Motor neuron (in vitro differentiated cells): Measurements from ENCODE around the gene C15orf39. TPM values are rescaled to one million over a fixed set of nuclear protein-coding genes. Genes with fewer than 3 reads are reported as not detected.
A peak's percentile ranks its signal among the peaks of the same experiment; 100 is the strongest.
"Not testable (repeated sequence)": the region's sequence is repeated elsewhere in the genome, so short reads cannot be mapped to it uniquely, and the experiment has no call there.

Experiments
- ATAC-seq, 8 experiments: fragments of 200-7000 bp; cut with Tn5 transposase; replicated peaks in 6 of 8; 2 replicates each; pipeline ENCODE4 v1.8.0; 2021; ENCODE audit warnings: mild to moderate bottlenecking in 8 of 8, moderate library complexity in 8 of 8
- H3K27ac ChIP-seq, 2 donors: fragments of 250-450 bp; sonication (Bioruptor Pico); 2 replicates each; pipeline ENCODE4 v1.9.0; 2021; ENCODE audit warnings: antibody characterized with exemption in 2 of 2, mild to moderate bottlenecking in 2 of 2, moderate library complexity in 1 of 2
- H3K4me1 ChIP-seq, 2 donors: fragments of 250-450 bp; sonication (Bioruptor Pico); replicated peaks in 1 of 2; 2 replicates each; pipeline ENCODE4 v1.6.1; 2021; ENCODE audit warnings: antibody characterized with exemption in 2 of 2, mild to moderate bottlenecking in 2 of 2, moderate library complexity in 1 of 2
- H3K4me3 ChIP-seq, 5 donors: fragments of 250-450 bp; sonication (Bioruptor Pico); 2 replicates each; pipeline ENCODE4 v1.9.0; 2021; ENCODE audit warnings: antibody characterized with exemption in 5 of 5, mild to moderate bottlenecking in 5 of 5, moderate library complexity in 4 of 5
- WGBS, 10 experiments: fragments of 450-650 bp; shearing (Covaris generic); methylation state at CpG; one replicate each; pipeline ENCODE4 v1.0.0; 2022; 5-methylcytosine and 5-hydroxymethylcytosine counted together
- in situ Hi-C, 9 experiments: fragments of 400-800 bp; cut with MboI; loops; one replicate each; pipeline ENCODE4 v1.15.0; 2021; ENCODE audit warnings: low sequenced_read_pairs in 9 of 9, low pct_unique_long_range_greater_than_20kb in 2 of 9; ENCODE audit not compliant: unreplicated experiment in 9 of 9
- total RNA-seq, 8 experiments: library from RNA; unstranded; fragments of 300-600 nt; gene quantifications; 2 replicates each; pipeline versions ENCODE4 v1.2.3 to v1.2.4, GENCODE V29; 2022

The C15orf39 gene
- total RNA-seq, 8 experiments from 2014 or later = 2.2 to 11.0 (median 5.8) TPM

- 73 to 100% (median 100%) methylated on average over 1 to 3 of the region's 7 CpGs; no CpG with 5 or more reads in 6 of the 10 experiments for WGBS, 10 experiments
- Histone ChIP-seq H3K27ac (no peak overlapping the region), H3K4me3 (no peak overlapping the region), H3K4me1 (no peaks in the 10 kb centered on the region)
- in situ Hi-C loops = no loop called here
- no peak for ATAC-seq
These were observed 10.6 kb downstream of the C15orf39 start for GRCh38 chr15:75212200-75212858.

DNA sequence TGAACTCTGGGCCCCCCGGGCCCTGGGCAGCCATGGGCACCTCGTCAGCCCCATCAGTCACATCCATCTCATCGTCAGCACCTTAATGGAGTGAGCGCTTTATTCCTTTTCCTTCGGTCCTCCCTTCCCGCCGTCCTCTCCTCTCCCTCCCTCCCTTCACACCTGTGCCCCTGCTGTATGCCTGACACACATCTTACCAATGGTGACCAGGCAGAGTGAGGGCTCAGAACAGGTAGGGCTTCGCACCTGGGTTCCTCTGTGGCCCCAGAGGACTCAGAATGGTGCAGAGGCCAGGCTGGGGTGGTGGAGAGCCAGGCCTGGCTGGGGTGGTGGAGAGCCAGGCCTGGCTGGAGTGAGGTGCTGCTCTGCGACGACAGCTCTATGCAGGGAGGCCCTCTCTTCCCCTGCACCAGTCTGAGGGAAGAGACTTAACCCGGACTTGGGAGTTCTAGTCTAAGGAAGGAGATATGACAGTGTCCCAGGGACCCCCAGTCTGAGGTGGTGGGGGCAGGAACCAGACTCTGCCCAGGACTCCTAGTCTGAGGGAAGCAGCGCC, 11.6 kb downstream of the C15orf39 start:
- no peaks in the 10 kb centered on the region for H3K4me1 ChIP-seq
- in situ Hi-C loops = no loop called here
- no peak overlapping the region for H3K27ac ChIP-seq
- 58 to 100% (median 97%) methylated on average over 1 to 3 of the region's 12 CpGs; no CpG with 5 or more reads in 6 of the 10 experiments for WGBS, 10 experiments
- no peak overlapping the region for H3K4me3 ChIP-seq
- ATAC-seq = peak in 2 of 8 experiments; percentile 1 to 21

DNA sequence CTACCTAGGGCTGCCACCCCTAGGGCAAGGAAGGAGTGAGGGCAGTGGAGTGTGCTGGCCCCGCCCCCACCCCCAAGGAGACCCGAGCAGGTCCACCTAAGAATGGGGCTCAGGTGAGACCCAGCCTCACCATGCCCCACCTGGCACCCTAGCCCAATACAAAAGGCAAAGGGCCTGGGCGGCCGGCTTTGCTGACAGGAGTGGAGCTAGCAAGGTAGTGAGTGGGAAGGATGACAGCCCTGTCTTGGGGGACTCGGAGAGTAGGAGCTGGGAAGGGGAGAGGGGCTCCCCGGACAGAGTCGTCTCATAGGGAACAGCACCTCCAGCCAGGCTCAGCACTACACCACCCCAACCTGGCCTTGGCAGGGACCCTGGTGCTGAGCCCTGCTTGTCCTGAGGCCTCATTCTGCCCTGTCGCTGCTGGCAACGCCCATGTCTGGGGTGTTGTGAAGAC, 12.1 kb downstream of the C15orf39 start:
- WGBS, 10 experiments = no CpG with 5 or more reads among the region's 9 CpGs
- no peak overlapping the region for H3K4me3 ChIP-seq
- ATAC-seq = peak in 1 of 8 experiments; percentile 2
- no peaks in the 10 kb centered on the region for H3K4me1 ChIP-seq
- in situ Hi-C loops = no loop called here
- no peak overlapping the region for H3K27ac ChIP-seq

- Histone ChIP-seq H3K27ac (no peak overlapping the region), H3K4me1 (no peaks in the 10 kb centered on the region), H3K4me3 (no peak overlapping the region)
- ATAC-seq = no peak
- 70 to 92% methylated on average over 2 of the region's 13 CpGs; no CpG with 5 or more reads in 8 of the 10 experiments for WGBS, 10 experiments
- in situ Hi-C loops = no loop called here
These were observed 12.8 kb downstream of the C15orf39 start for GRCh38 chr15:75214293-75215096.

DNA sequence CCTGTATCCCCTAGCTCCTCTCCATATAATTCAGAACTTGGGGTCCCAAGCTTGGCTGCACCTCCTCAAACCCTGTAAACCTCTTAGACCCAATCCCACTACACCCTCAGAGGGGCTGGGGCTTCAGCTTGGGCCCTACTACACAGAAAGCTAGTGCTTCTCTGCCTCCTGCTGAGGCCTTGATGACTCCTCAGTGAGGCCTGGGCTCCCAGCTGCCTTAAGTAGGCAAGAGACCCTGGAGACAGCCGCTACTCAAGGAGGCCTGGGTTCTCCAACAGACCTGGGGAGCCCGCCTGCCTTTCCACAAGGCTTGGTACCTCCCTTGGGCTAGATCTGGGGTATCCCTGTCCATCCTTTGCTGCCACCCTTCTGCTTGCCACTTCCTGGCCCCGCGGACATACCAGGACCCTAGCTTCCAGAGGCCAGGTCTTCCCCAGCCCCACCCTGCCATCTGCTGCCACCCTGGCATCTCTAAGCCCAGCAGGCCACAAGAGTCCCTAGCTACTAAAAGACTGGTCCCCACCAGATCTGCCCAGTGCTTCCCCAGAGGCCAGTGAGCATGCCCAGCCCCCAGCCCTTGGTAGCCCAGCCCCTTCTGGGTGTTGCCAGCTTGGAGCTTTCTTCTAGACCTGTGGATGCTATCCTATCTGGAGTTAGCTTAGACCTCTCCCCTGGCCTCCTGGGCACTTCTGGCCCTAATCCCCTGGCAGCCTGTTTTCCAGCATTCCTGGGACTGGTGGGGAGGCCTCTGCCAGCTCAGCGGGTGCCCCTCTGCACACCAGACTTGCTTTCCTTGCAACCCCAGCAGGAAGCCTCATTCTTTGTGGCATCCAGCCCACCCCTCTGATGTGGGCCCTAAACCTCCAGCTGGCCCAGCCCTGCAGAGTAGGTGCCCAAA, 13.7 kb downstream of the C15orf39 start:
- 100% methylated on average over 2 of the region's 5 CpGs; no CpG with 5 or more reads in 9 of the 10 experiments for WGBS, 10 experiments
- Histone ChIP-seq H3K4me3 (no peak overlapping the region), H3K27ac (no peak overlapping the region), H3K4me1 (no peaks in the 10 kb centered on the region)
- ATAC-seq = peak in 7 of 8 experiments; percentile 12 to 54 (median 35)
- in situ Hi-C loops = no loop called here

GRCh38 chr15:75217012-75217411, 15.3 kb downstream of the C15orf39 start:
- H3K27ac ChIP-seq = no peak overlapping the region
- 0 to 93% methylated on average over 1 to 2 of the region's 6 CpGs; no CpG with 5 or more reads in 8 of the 10 experiments for WGBS, 10 experiments
- no peaks in the 10 kb centered on the region for H3K4me1 ChIP-seq
- H3K4me3 ChIP-seq = no peak overlapping the region
- in situ Hi-C loops = no loop called here
- ATAC-seq = no peak

DNA sequence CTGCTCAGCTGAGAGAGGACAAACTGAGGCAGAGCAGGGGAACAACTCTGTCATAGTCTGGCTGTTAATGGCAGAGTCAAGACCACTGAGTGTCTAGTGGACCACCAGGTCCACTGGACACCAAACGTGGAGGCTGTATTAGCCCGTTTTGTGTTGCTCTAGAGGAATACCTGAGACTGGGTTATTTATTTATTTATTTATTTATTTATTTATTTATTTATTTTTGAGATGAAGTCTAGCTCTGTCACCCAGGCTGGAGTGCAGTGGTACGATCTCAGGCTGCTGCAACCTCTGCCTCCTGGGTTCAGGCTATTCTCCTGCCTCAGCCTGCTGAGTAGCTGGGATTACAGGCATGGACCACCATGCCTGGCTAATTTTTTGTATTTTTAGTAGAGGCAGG, 15.9 kb downstream of the C15orf39 start:
- WGBS, 10 experiments = 30 to 100% (median 96%) methylated on average over 1 to 3 of the region's 3 CpGs; no CpG with 5 or more reads in 4 of the 10 experiments
- H3K4me3 ChIP-seq, H3K4me1 ChIP-seq, H3K27ac ChIP-seq, ATAC-seq, in situ Hi-C loops: not testable (repeated sequence)

DNA sequence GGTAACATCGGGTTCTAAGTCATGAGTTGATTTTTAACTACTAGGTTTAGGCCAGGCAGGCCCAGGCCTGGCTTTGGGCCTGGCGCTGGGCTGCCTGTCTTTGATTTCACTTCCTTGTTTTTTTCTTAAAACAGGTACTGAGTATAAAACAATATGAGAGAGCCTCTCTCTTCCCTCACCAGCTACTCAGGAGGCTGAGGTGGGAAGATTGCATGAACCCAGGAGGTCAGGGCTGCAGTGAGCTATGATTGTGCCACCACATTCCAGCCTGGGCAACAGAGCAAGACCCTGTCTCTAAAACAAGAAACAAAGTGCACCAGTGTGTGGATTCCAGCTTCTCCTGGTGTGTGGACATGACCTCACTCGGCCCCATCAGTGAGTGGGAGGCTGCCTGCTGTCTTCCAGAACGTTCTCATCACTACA, 17.8 kb downstream of the C15orf39 start:
- H3K4me3 ChIP-seq, H3K4me1 ChIP-seq, ATAC-seq, H3K27ac ChIP-seq, in situ Hi-C loops: not testable (repeated sequence)
- 57 to 100% (median 66%) methylated on average over 1 of the region's 4 CpGs; no CpG with 5 or more reads in 6 of the 10 experiments for WGBS, 10 experiments

DNA sequence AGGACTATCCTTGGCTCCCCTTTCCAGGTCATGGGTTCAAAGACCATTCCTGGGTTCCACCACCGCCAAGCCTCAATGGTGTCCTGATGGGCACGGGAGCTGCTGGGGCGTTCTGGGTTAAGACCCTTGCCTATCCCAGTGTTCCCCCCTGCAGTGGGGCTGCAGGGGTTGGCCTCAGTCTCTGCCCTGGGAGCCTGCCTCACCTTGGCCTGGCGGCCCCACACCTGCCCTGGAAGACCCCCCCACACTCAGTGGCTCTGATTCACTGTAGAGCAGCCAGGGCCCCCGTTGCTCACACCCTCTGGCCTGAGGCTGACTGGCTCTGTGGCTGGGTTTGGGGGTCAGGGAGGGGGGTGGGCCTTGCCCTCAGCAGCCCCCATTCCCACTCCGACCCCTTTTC, 22.0 kb downstream of the C15orf39 start:
- 93 to 100% methylated on average over 1 to 3 of the region's 6 CpGs; no CpG with 5 or more reads in 8 of the 10 experiments for WGBS, 10 experiments
- H3K4me3 ChIP-seq = no peak overlapping the region
- in situ Hi-C loops = no loop called here
- H3K27ac ChIP-seq = no peak overlapping the region
- no peaks in the 10 kb centered on the region for H3K4me1 ChIP-seq
- no peak for ATAC-seq

- Histone ChIP-seq H3K27ac (no peak overlapping the region), H3K4me3 (no peak overlapping the region), H3K4me1 (no peaks in the 10 kb centered on the region)
- in situ Hi-C loops = no loop called here
- ATAC-seq = no peak
- 70 to 100% (median 80%) methylated on average over 1 to 4 of the region's 12 CpGs; no CpG with 5 or more reads in 4 of the 10 experiments for WGBS, 10 experiments
These were observed 22.6 kb downstream of the C15orf39 start for GRCh38 chr15:75224281-75224680.

- WGBS, 10 experiments = 62 to 80% methylated on average over 1 to 4 of the region's 10 CpGs; no CpG with 5 or more reads in 8 of the 10 experiments
- ATAC-seq, in situ Hi-C loops, H3K4me1 ChIP-seq, H3K27ac ChIP-seq, H3K4me3 ChIP-seq: not testable (repeated sequence)
These were observed 23.6 kb downstream of the C15orf39 start for GRCh38 chr15:75225102-75225836.
